Gastrocnemius medialis (tissue), 4 donors: ENCODE results near the gene CCNG1.

ENCODE experiments used
- CTCF ChIP-seq, 5 experiments: fragments of 450-650 bp in 3 of 5; fragments of 200-600 bp in 2 of 5; sonication (generic) in 2 of 5; IDR thresholded peaks in 4 of 5; conservative IDR thresholded peaks in 1 of 5; 1 replicate in 4 of 5; 2 replicates in 1 of 5; pipeline ENCODE4 v1.5.1; 2016 to 2019; ENCODE audit warnings: antibody characterized with exemption in 5 of 5, mild to moderate bottlenecking in 3 of 5, moderate library complexity in 3 of 5
- POLR2A ChIP-seq, 2 donors: fragments of 450-650 bp; IDR thresholded peaks; one replicate each; pipeline ENCODE4 v1.6.1; 2017; ENCODE audit warnings: antibody characterized with exemption in 2 of 2, mild to moderate bottlenecking in 2 of 2, moderate library complexity in 2 of 2

GRCh38 chr5:163456840-163457239, 19.4 kb downstream of the CCNG1 start:
- no peak for TF ChIP-seq CTCF (IDR thresholded peaks at IDR 0.05 in 4 of 5, conservative IDR thresholded peaks at IDR 0.05 in 1 of 5)
- TF ChIP-seq POLR2A (IDR thresholded peaks at IDR 0.05): no peak
